Fibroblast of pulmonary artery (primary cell): ENCODE measurements around the gene BMS1.

Experiments
- DNase-seq: peaks from one replicate; pipeline ENCODE4 v3.0.0-alpha.2; 2010; ENCODE audit warnings: low read depth
- H3K4me3 ChIP-seq: replicated peaks from 2 replicates; pipeline ENCODE4 v1.5.1; 2011; ENCODE audit warnings: low read depth, mild to moderate bottlenecking, control low read depth, low read length, moderate library complexity
- CTCF ChIP-seq: IDR thresholded peaks from 2 replicates; pipeline ENCODE4 v1.5.1; 2011; ENCODE audit warnings: mild to moderate bottlenecking, control low read depth, low read length, inconsistent platforms; ENCODE audit errors: missing control alignments

BMS1 gene

GRCh38 chr10:42769173-42769572 lies 13.4 kb upstream of the BMS1 start:
- TF ChIP-seq CTCF = no peak
- no peak overlapping the region for H3K4me3 ChIP-seq
- DNase-seq = no peak

GRCh38 chr10:42769673-42770072 lies 12.9 kb upstream of the BMS1 start:
- H3K4me3 ChIP-seq = no peak overlapping the region
- no peak for TF ChIP-seq CTCF
- DNase-seq = no peak

GRCh38 chr10:42776681-42777080 lies 5.9 kb upstream of the BMS1 start:
- DNase-seq = no peak

GRCh38 chr10:42780456-42780855 lies 2.1 kb upstream of the BMS1 start:
- H3K4me3 ChIP-seq = no peak overlapping the region
- DNase-seq = no peak
- no peak for TF ChIP-seq CTCF

More at GRCh38 chr10:42776681-42777080, 5.9 kb upstream of the BMS1 start:
- no peak for TF ChIP-seq CTCF
- H3K4me3 ChIP-seq = no peak overlapping the region

- peak overlapping the region; percentile 94 for H3K4me3 ChIP-seq
- TF ChIP-seq CTCF = no peak
- peak; percentile 23 for DNase-seq
Observed at GRCh38 chr10:42781893-42782445, 626 bp upstream of the BMS1 start.

- no peak for TF ChIP-seq CTCF
- peak; percentile 77 for DNase-seq
- H3K4me3 ChIP-seq = peak overlapping the region; percentile 94
Observed at GRCh38 chr10:42783181-42783549, 570 bp downstream of the BMS1 start.

- no peak for TF ChIP-seq CTCF
- DNase-seq = no peak
- H3K4me3 ChIP-seq = no peak overlapping the region
Observed at GRCh38 chr10:42785759-42786158, 3.2 kb downstream of the BMS1 start.
